K562 (cell line): Measurements from ENCODE around the gene SYNPR. TPM values are rescaled to one million over a fixed set of nuclear protein-coding genes. Genes with fewer than 3 reads are reported as not detected.

Experiments used
- ATAC-seq: fragments of 200-7000 bp; cut with Tn5 transposase; 3 replicates; pipeline ENCODE4 v1.9.1; 2020; ENCODE audit warnings: moderate library complexity
- BruUV-seq: library from RNA; stranded (reverse); fragments of 400-500 nt; replicated peaks from 2 replicates; lab custom pipeline; 2021; lab: Mats Ljungman, UMichigan
- CTCF ChIA-PET: fragments of 300-600 bp; formaldehyde crosslinking; extraction: SDS; loops from one replicate; lab custom pipeline; 2021; ENCODE audit warnings: low intra/inter-chr PET ratio; lab: Yijun Ruan, JAX
- POLR2A ChIA-PET: fragments of 300-600, 350-650 bp; sonication (Branson Sonifier 250); formaldehyde crosslinking; extraction: SDS; loops from one replicate; lab custom pipeline; 2021; ENCODE audit warnings: antibody characterized with exemption, inconsistent platforms; lab: Yijun Ruan, JAX
- DNase-seq, 4 experiments: peaks; one replicate each; pipeline versions ENCODE4 v3.0.0 to v3.0.0-alpha.2; 2011 to 2018; ENCODE audit warnings: low spot score in 3 of 4, mixed read lengths in 3 of 4; ENCODE audit errors: extremely low read depth in 1 of 4
- FAIRE-seq: peaks from 2 replicates; lab custom pipeline; 2011; peaks lifted over from hg19 to GRCh38; lab: Jason Lieb, UNC
- H2AFZ ChIP-seq: 2 replicates; pipeline ENCODE4 v1.6.0; 2011; ENCODE audit warnings: low read depth, low read length, control low read depth, inconsistent platforms
- H3K27ac ChIP-seq: fragments of 200-600 bp; 3 replicates; pipeline ENCODE4 v1.8.0; 2011; ENCODE audit warnings: low read depth, mild to moderate bottlenecking, control low read depth, inconsistent platforms, low read length, moderate library complexity, mixed read lengths; ENCODE audit errors: extremely low read depth
- H3K27me3 ChIP-seq, 2 experiments: fragments of 300-600 bp in 1 of 2; 2 replicates in 1 of 2; 3 replicates in 1 of 2; pipeline versions ENCODE4 v1.6.0 to v1.8.0; 2011; ENCODE audit warnings: inconsistent platforms in 2 of 2, low read length in 2 of 2, mild to moderate bottlenecking in 1 of 2, mixed read lengths in 1 of 2, moderate library complexity in 1 of 2; ENCODE audit not compliant: control insufficient read depth in 2 of 2, insufficient read depth in 2 of 2
- H3K36me3 ChIP-seq: fragments of 300-600 bp; 3 replicates; pipeline ENCODE4 v1.8.0; 2011; ENCODE audit warnings: mild to moderate bottlenecking, low read length, inconsistent platforms; ENCODE audit not compliant: control insufficient read depth, insufficient read depth
- H3K4me1 ChIP-seq, 2 experiments: fragments of 200-600 bp in 1 of 2; replicated peaks in 1 of 2; 2 replicates in 1 of 2; 3 replicates in 1 of 2; pipeline versions ENCODE4 v1.5.1 to v1.8.0; 2011; ENCODE audit warnings: inconsistent platforms in 2 of 2, low read length in 2 of 2, mild to moderate bottlenecking in 1 of 2, mixed read lengths in 1 of 2, moderate library complexity in 1 of 2; ENCODE audit not compliant: control insufficient read depth in 2 of 2, insufficient read depth in 2 of 2
- H3K4me2 ChIP-seq: 2 replicates; pipeline ENCODE4 v1.6.1; 2011; ENCODE audit warnings: low read length, control low read depth, inconsistent platforms, mixed read lengths; ENCODE audit not compliant: insufficient read depth
- H3K4me3 ChIP-seq: fragments of 200-600 bp; sonication (generic), shearing (Covaris generic); 2 replicates; pipeline ENCODE4 v1.5.1; 2016; ENCODE audit warnings: control low read depth, inconsistent platforms
- H3K79me2 ChIP-seq: fragments of 200-600 bp; 3 replicates; pipeline ENCODE4 v1.8.0; 2011; ENCODE audit warnings: low read length, inconsistent platforms; ENCODE audit not compliant: control insufficient read depth, insufficient read depth
- H3K9ac ChIP-seq, 2 experiments: 2 replicates each; pipeline versions ENCODE4 v1.6.0 to v1.6.1; 2011; ENCODE audit warnings: low read depth in 2 of 2, low read length in 2 of 2, control low read depth in 1 of 2, inconsistent platforms in 1 of 2, mild to moderate bottlenecking in 1 of 2, mixed read lengths in 1 of 2; ENCODE audit not compliant: insufficient read depth in 1 of 2
- H3K9me1 ChIP-seq: one replicate; pipeline ENCODE4 v1.6.0; 2011; ENCODE audit warnings: inconsistent platforms, mild to moderate bottlenecking, low read length, moderate library complexity; ENCODE audit not compliant: control insufficient read depth, insufficient read depth
- H3K9me3 ChIP-seq: replicated peaks from 2 replicates; pipeline ENCODE4 v1.5.1; 2011; ENCODE audit warnings: low read depth, low read length, inconsistent platforms; ENCODE audit not compliant: control insufficient read depth, insufficient read depth
- H4K20me1 ChIP-seq: replicated peaks from 2 replicates; pipeline ENCODE4 v1.6.1; 2011; ENCODE audit warnings: low read length, inconsistent platforms, mixed read lengths; ENCODE audit not compliant: control insufficient read depth, insufficient read depth
- CBX5 ChIP-seq: IDR thresholded peaks from 2 replicates; pipeline ENCODE4 v1.6.1; 2014; ENCODE audit warnings: low read depth, borderline replicate concordance
- DLX4 ChIP-seq: fragments of 250-450 bp; sonication (Bioruptor Pico); IDR thresholded peaks from 2 replicates; pipeline ENCODE4 v1.6.1; 2021; ENCODE audit warnings: mild to moderate bottlenecking
- ETV5 ChIP-seq: sonication (generic); formaldehyde crosslinking; IDR thresholded peaks from 2 replicates; pipeline ENCODE4 v1.4.0; 2020; ENCODE audit warnings: low read depth, mild to moderate bottlenecking, missing genetic modification reagents
- HNRNPLL ChIP-seq: fragments of 200-400 bp; formaldehyde crosslinking; IDR thresholded peaks from 2 replicates; pipeline ENCODE4 v1.6.1; 2017; ENCODE audit warnings: low read length, low read depth, mild to moderate bottlenecking; ENCODE audit not compliant: poor library complexity, severe bottlenecking
- MTA3 ChIP-seq: fragments of 450-650 bp; formaldehyde crosslinking; IDR thresholded peaks from 2 replicates; pipeline ENCODE4 v1.6.1; 2017; ENCODE audit warnings: mild to moderate bottlenecking, borderline replicate concordance
- NRF1 ChIP-seq, 2 experiments: fragments of 450-650 bp; IDR thresholded peaks in 1 of 2; conservative IDR thresholded peaks in 1 of 2; 2 replicates each; pipeline ENCODE4 v1.6.1; 2014; ENCODE audit warnings: mild to moderate bottlenecking in 2 of 2
- TCF7 ChIP-seq: sonication (generic); IDR thresholded peaks from 2 replicates; pipeline ENCODE4 v1.6.1; 2016; ENCODE audit warnings: antibody characterized with exemption, borderline replicate concordance
- ZNF133 ChIP-seq: fragments of 250-450 bp; sonication (Bioruptor Pico); IDR thresholded peaks from 2 replicates; pipeline ENCODE4 v1.4.0; 2020; ENCODE audit warnings: mild to moderate bottlenecking
- ZNF431 ChIP-seq: sonication (generic); formaldehyde crosslinking; IDR thresholded peaks from 2 replicates; pipeline ENCODE4 v1.8.0; 2022; ENCODE audit warnings: mild to moderate bottlenecking, missing genetic modification reagents
- WGBS: fragments of 100-300 bp; shearing (Covaris generic); methylation state at CpG from one replicate; pipeline ENCODE4 v1.1.6; 2016; ENCODE audit warnings: low coverage, mixed read lengths; ENCODE audit not compliant: insufficient coverage; ENCODE audit errors: missing lambda C conversion rate; 5-methylcytosine and 5-hydroxymethylcytosine counted together
- in situ Hi-C: fragments of 300-500 bp; cut with MboI; formaldehyde crosslinking; loops from 4 replicates; pipeline ENCODE4 v1.15.0; 2018; ENCODE audit warnings: inconsistent platforms, mixed read lengths
- intact Hi-C: fragments of 100-400 bp; cut with micrococcal nuclease; formaldehyde crosslinking; loops from 2 replicates; pipeline ENCODE4 v1.14.2; 2022
- polyA plus RNA-seq, 8 experiments: library from polyadenylated mRNA; depleted of rRNA in 4 of 8; stranded (reverse) in 5 of 8; unstranded in 3 of 8; fragments of >200 nt; fragmentation: Nextera tagmentation in 2 of 8; fragmentation: Illumina TruSeq in 1 of 8; extraction: Ambion mirVana in 2 of 8; extraction: Trizol in 1 of 8; gene quantifications; 2 replicates each; pipeline versions ENCODE4 v1.2.1 to v1.2.3, GENCODE V29; 2011 to 2014; ENCODE audit warnings: inconsistent platforms in 1 of 8, missing spikeins in 1 of 8
- total RNA-seq, 7 experiments: library from RNA; depleted of rRNA in 6 of 7; stranded (reverse); fragments of >200 nt in 6 of 7; fragmentation: Illumina TruSeq in 2 of 7; extraction: Trizol in 2 of 7; gene quantifications; 2 replicates each; pipeline versions ENCODE4 v1.2.1 to v1.2.3, GENCODE V29; 2011 to 2021; ENCODE audit warnings: low replicate concordance in 1 of 7

The SYNPR gene
- total and polyA plus RNA-seq, 9 of the 15 experiments (the other 6 are each of a cell fraction or from before 2014, with no cell fraction given) = not detected

GRCh38 chr3:63352008-63352279 is 73.8 kb downstream of the SYNPR start (continued):
- TF ChIP-seq TCF7 (no peak), ZNF431 (CRISPR knock-in tag) (no peak), NRF1 (conservative IDR thresholded peaks at IDR 0.05 in 1 of 2, IDR thresholded peaks at IDR 0.05 in 1 of 2) (no peak), ETV5 (CRISPR knock-in tag) (no peak), DLX4 (CRISPR knock-in tag) (no peak), ZNF133 (CRISPR knock-in tag) (no peak)

- ChIA-PET CTCF (no interaction called here), POLR2A (no interaction called here)
- Histone ChIP-seq H3K36me3 (no peaks in the 10 kb centered on the region), H4K20me1 (no peaks in the 10 kb centered on the region), H3K9ac (no peak overlapping the region), H2AFZ (no peak overlapping the region), H3K79me2 (no peaks in the 10 kb centered on the region)
- WGBS = 0% methylated on average over 5 of the region's 5 CpGs
- FAIRE-seq = no peak
- intact Hi-C loops = loop anchor here (10.0 kb wide), 2 partner anchors 311 to 729 kb away; no protein-coding TSS in a partner anchor
- no peak for TF ChIP-seq MTA3
- TF ChIP-seq HNRNPLL = no peak
- no peak for TF ChIP-seq CBX5
- TF ChIP-seq, all 486 proteins: peak for 0
- Histone ChIP-seq H3K27me3 (no peaks in the 10 kb centered on the region), H3K27ac (no peak overlapping the region), H3K4me2 (no peak overlapping the region), H3K4me3 (no peak overlapping the region), H3K9me1 (no peaks in the 10 kb centered on the region), H3K9me3 (no peaks in the 10 kb centered on the region), H3K4me1 (no peaks in the 10 kb centered on the region)
- DNase-seq (no peak), ATAC-seq (no peak)
- BruUV-seq = no TSS peak
- in situ Hi-C loops = loop anchor here (5.0 kb wide), 1 partner anchor 464 kb away; the partner anchor contains the start of gene C3orf49
These were observed 75.3 kb downstream of the SYNPR start for GRCh38 chr3:63353383-63353782.
